ENCODE results near the gene LEPROT. TPM values are rescaled to one million over a fixed set of nuclear protein-coding genes. Genes with fewer than 3 reads are reported as not detected.

The LEPROT gene
- total and polyA plus RNA-seq, 8 donors = 114 to 132 (median 118) TPM

GRCh38 chr1:65469889-65470340 is 49.4 kb downstream of the LEPROT start:
- Histone ChIP-seq H3K36me3 (no peaks in the 10 kb centered on the region), H3K9me3 (no peaks in the 10 kb centered on the region), H3K4me1 (peaks cover 0 to 9% of the 10 kb centered on the region in 2 donors), H3K4me3 (no peak overlapping the region), H3K27me3 (no peaks in the 10 kb centered on the region), H3K27ac (peak overlapping the region in 1 of 2 donors; percentile 26)
- ATAC-seq (peak; percentile 17), DNase-seq (no peak)
- intact Hi-C loops (cut with DNase I) = no loop called here
- no peak for TF ChIP-seq CTCF (IDR thresholded peaks at IDR 0.05)

- TF ChIP-seq CTCF (IDR thresholded peaks at IDR 0.05) = no peak
- Histone ChIP-seq H3K27ac (no peak overlapping the region), H3K4me3 (no peak overlapping the region), H3K27me3 (no peaks in the 10 kb centered on the region), H3K4me1 (peaks cover 0 to 9% of the 10 kb centered on the region in 2 donors), H3K9me3 (no peaks in the 10 kb centered on the region), H3K36me3 (no peaks in the 10 kb centered on the region)
- no peak for ATAC-seq
- no peak for DNase-seq
- intact Hi-C loops (cut with DNase I) = no loop called here
These were observed 50.3 kb downstream of the LEPROT start for GRCh38 chr1:65470766-65471165.

- H3K4me1 ChIP-seq = peaks cover 0 to 9% of the 10 kb centered on the region in 2 donors
- H3K27me3 ChIP-seq = no peaks in the 10 kb centered on the region
- no peaks in the 10 kb centered on the region for H3K9me3 ChIP-seq
- intact Hi-C loops (cut with DNase I) = no loop called here
- no peak for DNase-seq
- ATAC-seq = no peak
- H3K27ac ChIP-seq = no peak overlapping the region
- H3K4me3 ChIP-seq = no peak overlapping the region
- no peaks in the 10 kb centered on the region for H3K36me3 ChIP-seq
- no peak for TF ChIP-seq CTCF (IDR thresholded peaks at IDR 0.05)
These were observed 50.9 kb downstream of the LEPROT start for GRCh38 chr1:65471213-65471833.

- H3K4me1 ChIP-seq = peaks cover 0 to 9% of the 10 kb centered on the region in 2 donors
- H3K9me3 ChIP-seq = no peaks in the 10 kb centered on the region
- DNase-seq = no peak
- H3K27me3 ChIP-seq = no peaks in the 10 kb centered on the region
- no peak overlapping the region for H3K27ac ChIP-seq
- intact Hi-C loops (cut with DNase I) = no loop called here
- H3K36me3 ChIP-seq = no peaks in the 10 kb centered on the region
- H3K4me3 ChIP-seq = no peak overlapping the region
- no peak for TF ChIP-seq CTCF (IDR thresholded peaks at IDR 0.05)
- ATAC-seq = no peak
These were observed 51.4 kb downstream of the LEPROT start for GRCh38 chr1:65471861-65472332.

- H3K9me3 ChIP-seq = no peaks in the 10 kb centered on the region
- H3K36me3 ChIP-seq = no peaks in the 10 kb centered on the region
- ATAC-seq (no peak), DNase-seq (no peak)
- no peaks in the 10 kb centered on the region for H3K27me3 ChIP-seq
- intact Hi-C loops (cut with DNase I) = no loop called here
- H3K4me3 ChIP-seq = no peak overlapping the region
- TF ChIP-seq CTCF (IDR thresholded peaks at IDR 0.05) = no peak
- no peaks in the 10 kb centered on the region for H3K4me1 ChIP-seq
- H3K27ac ChIP-seq = no peak overlapping the region
These were observed 55.9 kb downstream of the LEPROT start for GRCh38 chr1:65476327-65476726.
